Natural killer cell treated with Interleukin-12 subunit alpha and Interleukin-12 subunit beta and Interleukin-15 and Interleukin-18, amount 100 ng/mL, for 72 hours (primary cell): Measurements from ENCODE around the gene SETDB1. TPM values are rescaled to one million over a fixed set of nuclear protein-coding genes. Genes with fewer than 3 reads are reported as not detected.

Experiments used
- ATAC-seq, 2 donors: fragments of 150-1000 bp; cut with Tn5 transposase in 1 of 2; sonication (Bioruptor Pico), chemical (Tn5 transposase) in 1 of 2; 2 replicates each; pipeline ENCODE4 v1.10.0; 2021
- DNase-seq: peaks from one replicate; pipeline ENCODE4 v3.0.0; 2022; ENCODE audit warnings: low spot score
- H3K27ac Mint-ChIP-seq, 2 donors: 1 replicate in 1 of 2; 2 replicates in 1 of 2; pipeline ENCODE4 v1.8.0; 2022; ENCODE audit warnings: mixed read lengths in 2 of 2, mild to moderate bottlenecking in 1 of 2, moderate library complexity in 1 of 2
- H3K27me3 Mint-ChIP-seq, 2 donors: 1 replicate in 1 of 2; 2 replicates in 1 of 2; pipeline ENCODE4 v1.8.0; 2022; ENCODE audit warnings: mixed read lengths in 2 of 2
- H3K36me3 Mint-ChIP-seq: one replicate; pipeline ENCODE4 v1.8.0; 2022; ENCODE audit warnings: mixed read lengths
- H3K4me1 Mint-ChIP-seq, 2 donors: 1 replicate in 1 of 2; 2 replicates in 1 of 2; pipeline ENCODE4 v1.8.0; 2022; ENCODE audit warnings: low read depth in 2 of 2, mixed read lengths in 2 of 2, mild to moderate bottlenecking in 1 of 2
- H3K4me3 Mint-ChIP-seq: one replicate; pipeline ENCODE4 v1.8.0; 2022; ENCODE audit warnings: mixed read lengths
- H3K9me3 Mint-ChIP-seq: 2 replicates; pipeline ENCODE4 v1.8.0; 2022; ENCODE audit warnings: mixed read lengths
- total RNA-seq, 2 donors: library from RNA; stranded (reverse); gene quantifications; one replicate each; pipeline ENCODE4 v1.2.3, GENCODE V29; 2022

Gene SETDB1
- total RNA-seq, 2 donors from 2014 or later, result 57.8 to 73.6 TPM

GRCh38 chr1:151007853-151008243 lies 81.7 kb downstream of the SETDB1 start:
- peak overlapping the region; percentile 80 to 93 for H3K27ac Mint-ChIP-seq
- DNase-seq, result no peak
- no peak for ATAC-seq
- peaks cover 46 to 49% of the 10 kb centered on the region in 2 donors for H3K4me1 Mint-ChIP-seq
- no peaks in the 10 kb centered on the region for H3K36me3 Mint-ChIP-seq
- H3K27me3 Mint-ChIP-seq, result no peaks in the 10 kb centered on the region
- peak overlapping the region; percentile 87 for H3K4me3 Mint-ChIP-seq
- H3K9me3 Mint-ChIP-seq, result no peaks in the 10 kb centered on the region

- H3K9me3 Mint-ChIP-seq, result no peaks in the 10 kb centered on the region
- ATAC-seq, result peak; percentile 97 to 98
- H3K4me1 Mint-ChIP-seq, result peaks cover 42 to 45% of the 10 kb centered on the region in 2 donors
- peak; percentile 96 for DNase-seq
- H3K36me3 Mint-ChIP-seq, result no peaks in the 10 kb centered on the region
- peak within 1 kb of the TSS; percentile 87 for H3K4me3 Mint-ChIP-seq
- H3K27me3 Mint-ChIP-seq, result no peaks in the 10 kb centered on the region
- H3K27ac Mint-ChIP-seq, result peak within 1 kb of the TSS; percentile 80 to 93
These were observed 82.4 kb downstream of the SETDB1 start, which contains the start of gene PRUNE1 for GRCh38 chr1:151008244-151009205. TSS of gene PRUNE1 (plus strand) at chr1:151008449. CDS start at chr1:151008633, 184 bp downstream.

DNA sequence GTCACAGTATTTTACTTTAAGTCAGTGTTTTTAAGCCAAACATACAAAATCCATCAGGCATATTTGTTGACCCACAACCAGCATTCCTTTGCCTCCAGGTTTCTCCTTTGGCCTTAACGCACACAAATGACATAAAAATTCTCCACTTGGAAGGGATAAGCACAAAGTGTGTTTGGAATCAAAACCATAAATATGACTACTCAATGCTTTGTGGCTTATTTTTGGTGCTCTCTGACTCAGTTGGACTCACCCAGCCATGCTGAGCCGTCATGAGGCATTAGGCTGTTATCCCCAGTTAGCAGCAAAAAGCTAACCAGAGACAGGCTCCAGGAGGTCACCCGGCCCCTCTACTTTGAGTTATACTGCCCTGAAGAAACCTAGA lies 83.0 kb downstream of the SETDB1 start:
- no peak for DNase-seq
- peaks cover 42 to 45% of the 10 kb centered on the region in 2 donors for H3K4me1 Mint-ChIP-seq
- no peaks in the 10 kb centered on the region for H3K9me3 Mint-ChIP-seq
- no peaks in the 10 kb centered on the region for H3K36me3 Mint-ChIP-seq
- peak overlapping the region; percentile 87 for H3K4me3 Mint-ChIP-seq
- ATAC-seq, result no peak
- peak overlapping the region; percentile 80 to 93 for H3K27ac Mint-ChIP-seq
- H3K27me3 Mint-ChIP-seq, result no peaks in the 10 kb centered on the region

- Mint-ChIP-seq H3K27ac (peak overlapping the region; percentile 80 to 93), H3K27me3 (no peaks in the 10 kb centered on the region), H3K4me1 (peaks cover 42 to 45% of the 10 kb centered on the region in 2 donors)
These were observed 83.6 kb downstream of the SETDB1 start for GRCh38 chr1:151009674-151010345.

DNA sequence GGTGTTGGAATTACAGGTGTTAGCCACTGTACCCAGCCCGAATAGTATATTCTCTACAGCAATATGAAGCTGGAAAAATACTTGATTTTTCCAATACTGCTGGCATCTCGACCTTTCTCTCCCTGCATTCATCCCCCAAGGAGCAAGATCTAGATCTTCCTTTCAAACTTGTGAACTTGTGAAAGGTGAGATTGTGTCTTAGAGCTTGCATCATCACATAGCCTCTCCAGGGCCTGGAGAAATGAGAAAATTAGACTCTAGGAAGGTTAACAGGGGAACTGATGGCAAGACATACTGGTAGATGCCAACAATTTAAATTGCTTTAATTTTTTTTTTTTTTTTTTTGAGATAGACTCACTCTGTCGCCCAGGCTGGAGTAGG lies 84.2 kb downstream of the SETDB1 start:
- no peaks in the 10 kb centered on the region for H3K36me3 Mint-ChIP-seq
- ATAC-seq, result no peak
- no peak for DNase-seq
- H3K27ac Mint-ChIP-seq, result no peak overlapping the region
- H3K27me3 Mint-ChIP-seq, result no peaks in the 10 kb centered on the region
- peaks cover 42 to 44% of the 10 kb centered on the region in 2 donors for H3K4me1 Mint-ChIP-seq
- H3K9me3 Mint-ChIP-seq, result no peaks in the 10 kb centered on the region
- H3K4me3 Mint-ChIP-seq, result no peak overlapping the region

More at GRCh38 chr1:151009674-151010345, 83.6 kb downstream of the SETDB1 start:
- H3K36me3 Mint-ChIP-seq, result no peaks in the 10 kb centered on the region
- peak overlapping the region; percentile 87 for H3K4me3 Mint-ChIP-seq
- no peak for DNase-seq
- ATAC-seq, result no peak
- no peaks in the 10 kb centered on the region for H3K9me3 Mint-ChIP-seq

DNA sequence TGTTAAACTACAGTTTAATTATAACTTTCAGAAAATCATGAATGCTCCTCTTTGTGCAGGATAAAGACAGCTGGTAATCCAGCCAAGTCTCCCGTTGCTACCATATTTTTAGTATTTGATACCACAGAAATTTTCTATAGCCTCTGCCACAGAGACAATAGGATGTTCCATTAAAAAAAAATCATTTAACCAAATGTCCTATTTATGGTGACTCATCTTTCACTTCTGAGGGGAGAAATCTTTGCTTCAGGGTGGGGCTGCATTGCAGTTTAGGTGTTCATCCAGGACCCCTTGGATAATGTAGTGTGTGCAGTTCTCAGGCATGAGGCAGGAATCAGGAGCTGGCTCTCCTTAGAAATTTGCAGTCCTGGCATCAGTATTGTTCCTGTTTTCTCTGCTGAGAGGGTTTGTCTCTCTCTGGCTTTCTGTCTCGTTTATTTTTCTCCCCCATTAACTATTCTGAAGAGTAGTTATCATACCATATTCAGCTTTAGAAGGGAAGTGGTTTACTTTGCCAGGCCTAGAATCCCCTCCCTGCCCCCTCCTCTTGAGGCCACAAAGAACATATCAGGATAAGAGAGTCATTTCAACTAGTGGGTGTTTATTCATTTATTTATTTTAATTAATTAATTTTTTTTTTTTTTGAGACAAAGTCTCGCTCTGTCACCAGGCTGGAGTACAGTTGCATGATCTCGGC lies 85.1 kb downstream of the SETDB1 start:
- no peaks in the 10 kb centered on the region for H3K27me3 Mint-ChIP-seq
- no peak for DNase-seq
- no peak for ATAC-seq
- no peaks in the 10 kb centered on the region for H3K36me3 Mint-ChIP-seq
- peaks cover 32 to 34% of the 10 kb centered on the region in 2 donors for H3K4me1 Mint-ChIP-seq
- H3K27ac Mint-ChIP-seq, result peak overlapping the region in 1 of 2 donors; percentile 68
- peak overlapping the region; percentile 3 for H3K4me3 Mint-ChIP-seq
- no peaks in the 10 kb centered on the region for H3K9me3 Mint-ChIP-seq

- Mint-ChIP-seq H3K36me3 (no peaks in the 10 kb centered on the region), H3K27me3 (no peaks in the 10 kb centered on the region), H3K9me3 (no peaks in the 10 kb centered on the region), H3K4me3 (no peak overlapping the region), H3K27ac (no peak overlapping the region), H3K4me1 (peaks cover 19% of the 10 kb centered on the region in 2 donors)
- DNase-seq (no peak), ATAC-seq (no peak)
These were observed 86.7 kb downstream of the SETDB1 start for GRCh38 chr1:151012684-151013471.

DNA sequence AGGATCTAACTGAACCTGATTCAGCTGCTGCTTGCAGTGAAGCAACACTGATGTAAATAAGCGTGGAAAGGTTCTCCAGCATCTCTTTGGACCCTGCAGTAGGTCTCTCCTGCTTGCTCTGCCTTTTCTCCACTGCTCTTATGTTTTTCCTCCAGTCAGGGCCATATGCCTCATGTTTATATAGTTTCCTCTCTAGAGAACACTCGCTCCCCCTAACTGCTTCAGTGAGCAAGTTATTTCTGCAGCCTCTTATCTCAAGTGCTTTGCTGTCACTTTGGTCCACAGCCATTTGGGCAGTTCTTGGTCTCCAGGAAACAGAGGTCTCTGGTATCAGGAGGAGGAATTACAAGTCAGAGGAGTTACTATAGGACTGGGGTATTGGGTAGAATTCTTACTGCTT lies 87.4 kb downstream of the SETDB1 start:
- H3K4me3 Mint-ChIP-seq, result no peak overlapping the region
- ATAC-seq, result no peak
- H3K27ac Mint-ChIP-seq, result no peak overlapping the region
- no peak for DNase-seq
- H3K9me3 Mint-ChIP-seq, result no peaks in the 10 kb centered on the region
- H3K27me3 Mint-ChIP-seq, result no peaks in the 10 kb centered on the region
- H3K4me1 Mint-ChIP-seq, result peaks cover 14 to 16% of the 10 kb centered on the region in 2 donors
- no peaks in the 10 kb centered on the region for H3K36me3 Mint-ChIP-seq

Other genes with a start within 250 kb of the SETDB1 start
- gene GOLPH3L, start 229.2 kb upstream of the SETDB1 start, total RNA-seq, result 10 to 100 TPM; 14.1 to 18.7 TPM
- under 1 TPM; 0.43 to 0.64 TPM for gene HORMAD1, start 205.5 kb upstream of the SETDB1 start, total RNA-seq
- 100 to 1,000 TPM in 1 of 2 donors, 10 to 100 TPM in 1; 76.2 to 248 TPM for gene CTSS, start 160.6 kb upstream of the SETDB1 start, total RNA-seq
- 1 to 10 TPM; 4.1 to 5.3 TPM for gene CTSK, start 118.1 kb upstream of the SETDB1 start, total RNA-seq
- gene ARNT, start 49.8 kb upstream of the SETDB1 start, total RNA-seq, result 10 to 100 TPM; 38.5 to 40.0 TPM
- not detected for gene CTXND2, start 39.2 kb upstream of the SETDB1 start, total RNA-seq
- gene CERS2, start 48.5 kb downstream of the SETDB1 start, total RNA-seq, result 100 to 1,000 TPM; 170 to 211 TPM
- not detected for gene ANXA9, start 55.9 kb downstream of the SETDB1 start, total RNA-seq
- gene MINDY1, start 80.5 kb downstream of the SETDB1 start, total RNA-seq, result 10 to 100 TPM; 17.1 to 39.0 TPM
- gene PRUNE1, start 82.1 kb downstream of the SETDB1 start, total RNA-seq, result 10 to 100 TPM; 12.7 to 13.1 TPM
- gene BNIPL, start 110.2 kb downstream of the SETDB1 start, total RNA-seq, result 1 to 10 TPM; 1.4 to 3.8 TPM
- gene C1orf56, start 121.4 kb downstream of the SETDB1 start, total RNA-seq, result 1 to 10 TPM in 1 of 2 donors, under 1 TPM in 1; 0.95 to 1.1 TPM
- gene CDC42SE1, start 133.3 kb downstream of the SETDB1 start, total RNA-seq, result 100 to 1,000 TPM; 213 to 481 TPM
- 1 to 10 TPM; 4.5 to 8.5 TPM for gene MLLT11, start 134.0 kb downstream of the SETDB1 start, total RNA-seq
- 10 to 100 TPM; 22.2 to 23.8 TPM for gene GABPB2, start 144.4 kb downstream of the SETDB1 start, total RNA-seq
- 1 to 10 TPM in 1 of 2 donors, under 1 TPM in 1; 0.90 to 2.9 TPM for gene SEMA6C, start 220.3 kb downstream of the SETDB1 start, total RNA-seq
- gene TNFAIP8L2, start 230.3 kb downstream of the SETDB1 start, total RNA-seq, result 10 to 100 TPM; 10.2 to 16.8 TPM
- gene LYSMD1, start 239.5 kb downstream of the SETDB1 start, total RNA-seq, result 1 to 10 TPM; 5.0 to 6.3 TPM
- gene SCNM1, start 239.8 kb downstream of the SETDB1 start, total RNA-seq, result 10 to 100 TPM; 55.2 to 63.2 TPM
- gene TMOD4, start 249.6 kb downstream of the SETDB1 start, total RNA-seq, result 1 to 10 TPM; 1.2 to 5.3 TPM